Measurements from ENCODE around the gene MYZAP.

- no peak for TF ChIP-seq CTCF (IDR thresholded peaks at IDR 0.05)
- TF ChIP-seq POLR2A (IDR thresholded peaks at IDR 0.05), result no peak
Observed at GRCh38 chr15:57634290-57634689, 42.6 kb downstream of the MYZAP start.
